Upper lobe of right lung (tissue), 1 donor: ENCODE results near the gene SBDS. TPM values are rescaled to one million over a fixed set of nuclear protein-coding genes. Genes with fewer than 3 reads are reported as not detected.

Source experiments
- ATAC-seq: fragments of 200-7000 bp; cut with Tn5 transposase; one replicate; pipeline ENCODE4 v1.9.1; 2020; ENCODE audit warnings: mild to moderate bottlenecking, moderate library complexity
- DNase-seq: peaks from one replicate; pipeline ENCODE4 v3.0.0-alpha.2; 2020
- H3K27ac ChIP-seq: fragments of 200-600 bp; one replicate; pipeline ENCODE4 v1.8.0; 2022
- H3K27me3 ChIP-seq: fragments of 200-600 bp; one replicate; pipeline ENCODE4 v1.8.0; 2022; ENCODE audit warnings: mild to moderate bottlenecking
- H3K36me3 ChIP-seq: fragments of 200-600 bp; one replicate; pipeline ENCODE4 v1.8.0; 2022
- H3K4me1 ChIP-seq: fragments of 200-600 bp; one replicate; pipeline ENCODE4 v1.8.0; 2022
- H3K4me3 ChIP-seq: fragments of 200-600 bp; one replicate; pipeline ENCODE4 v1.8.0; 2022; ENCODE audit warnings: mild to moderate bottlenecking
- H3K9me3 ChIP-seq: fragments of 200-600 bp; one replicate; pipeline ENCODE4 v1.8.0; 2022
- CTCF ChIP-seq: fragments of 200-600 bp; IDR thresholded peaks from one replicate; pipeline ENCODE4 v1.8.0; 2022; ENCODE audit warnings: antibody characterized with exemption
- intact Hi-C: fragments of 100-400 bp; cut with DNase I; formaldehyde crosslinking; loops from one replicate; pipeline ENCODE4 v1.11.0; 2022
- total RNA-seq: library from RNA; stranded (reverse); fragmentation: NEBNext Ultra II Directional; extraction: Animal tissue kit (Norgen Biotek cat#: 25700); gene quantifications from one replicate; pipeline ENCODE4 v1.2.1, GENCODE V29; 2021
- donor health status: DM: no; HTN: yes; CAD: no; lungs with severe emphysema.

SBDS gene
- total RNA-seq, 1 donor from 2014 or later: 129 TPM

GRCh38 chr7:66950763-66951162 lies 44.6 kb downstream of the SBDS start:
- DNase-seq (no peak), ATAC-seq (no peak)
- Histone ChIP-seq H3K27ac (no peak overlapping the region), H3K36me3 (peaks cover 98% of the 10 kb centered on the region), H3K4me3 (no peak overlapping the region), H3K9me3 (no peaks in the 10 kb centered on the region), H3K27me3 (no peaks in the 10 kb centered on the region), H3K4me1 (peaks cover 5% of the 10 kb centered on the region)
- TF ChIP-seq CTCF: no peak
- intact Hi-C loops: no loop called here

GRCh38 chr7:66950311-66950710 lies 45.1 kb downstream of the SBDS start:
- no peak for ATAC-seq
- TF ChIP-seq CTCF: no peak

GRCh38 chr7:66948480-66949109 lies 46.8 kb downstream of the SBDS start:
- Histone ChIP-seq H3K9me3 (no peaks in the 10 kb centered on the region), H3K36me3 (peaks cover 98% of the 10 kb centered on the region), H3K4me1 (peaks cover 5% of the 10 kb centered on the region), H3K4me3 (no peak overlapping the region), H3K27me3 (no peaks in the 10 kb centered on the region), H3K27ac (no peak overlapping the region)
- intact Hi-C loops: no loop called here
- TF ChIP-seq CTCF: no peak
- ATAC-seq: no peak
- DNase-seq: no peak

More at GRCh38 chr7:66950311-66950710, 45.1 kb downstream of the SBDS start:
- Histone ChIP-seq H3K27me3 (no peaks in the 10 kb centered on the region), H3K36me3 (peaks cover 98% of the 10 kb centered on the region), H3K27ac (no peak overlapping the region), H3K4me3 (no peak overlapping the region), H3K4me1 (peaks cover 5% of the 10 kb centered on the region), H3K9me3 (no peaks in the 10 kb centered on the region)
- intact Hi-C loops: no loop called here
- DNase-seq: no peak

DNA sequence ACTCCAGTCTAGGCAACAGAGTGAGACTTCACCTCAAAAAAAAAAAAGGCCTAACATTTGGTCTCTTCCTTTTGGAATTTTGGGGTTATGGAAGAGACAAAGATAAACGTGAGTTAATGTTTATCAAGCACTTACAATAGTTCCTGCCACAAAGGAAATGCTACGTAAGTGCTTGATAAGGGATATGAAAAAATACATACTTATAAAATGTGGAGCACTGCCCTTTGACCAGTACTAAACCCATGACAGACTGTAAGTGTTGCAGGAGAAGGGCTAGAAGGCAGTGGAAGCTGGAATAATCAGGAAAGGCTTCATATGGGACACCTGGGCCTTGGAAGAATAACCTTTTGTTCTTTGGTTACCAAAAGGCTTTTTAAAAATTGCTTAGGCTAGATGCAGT lies 48.8 kb downstream of the SBDS start:
- Histone ChIP-seq H3K4me3 (no peak overlapping the region), H3K9me3 (no peaks in the 10 kb centered on the region), H3K27me3 (no peaks in the 10 kb centered on the region), H3K27ac (no peak overlapping the region), H3K36me3 (peaks cover 98% of the 10 kb centered on the region), H3K4me1 (peaks cover 5% of the 10 kb centered on the region)
- no peak for DNase-seq
- intact Hi-C loops: no loop called here
- no peak for TF ChIP-seq CTCF
- ATAC-seq: peak; percentile 68

- DNase-seq (no peak), ATAC-seq (no peak)
- Histone ChIP-seq H3K27me3 (no peaks in the 10 kb centered on the region), H3K9me3 (no peaks in the 10 kb centered on the region), H3K4me1 (no peaks in the 10 kb centered on the region), H3K4me3 (no peak overlapping the region), H3K27ac (no peak overlapping the region), H3K36me3 (peaks cover 33% of the 10 kb centered on the region)
- TF ChIP-seq CTCF: no peak
- intact Hi-C loops: no loop called here
Measured at GRCh38 chr7:66939325-66939724, 56.1 kb downstream of the SBDS start.

DNA sequence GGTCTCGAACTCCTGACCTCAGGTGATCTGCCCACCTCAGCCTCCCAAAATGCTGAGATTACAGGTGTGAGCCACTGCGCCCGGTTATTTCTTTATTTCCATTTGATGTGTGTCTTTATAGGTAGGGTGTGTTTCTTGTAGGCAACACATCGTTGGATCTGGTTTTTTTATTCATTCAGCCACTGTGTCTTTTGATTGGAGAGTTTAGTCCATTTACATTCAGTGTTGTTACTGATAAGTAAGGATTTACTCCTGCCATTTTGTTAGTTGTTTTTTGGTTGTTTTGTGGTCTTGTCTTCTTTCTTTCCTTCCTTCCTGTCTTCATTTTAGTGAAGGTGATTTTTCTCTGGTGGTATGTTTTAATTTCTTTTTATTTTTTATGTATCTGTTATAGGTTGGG lies 57.4 kb downstream of the SBDS start:
- no peak overlapping the region for H3K4me3 ChIP-seq
- H3K27me3 ChIP-seq: no peaks in the 10 kb centered on the region
- no peak overlapping the region for H3K27ac ChIP-seq
- DNase-seq: no peak
- no peak for ATAC-seq
- TF ChIP-seq CTCF: no peak
- no peaks in the 10 kb centered on the region for H3K9me3 ChIP-seq
- intact Hi-C loops: no loop called here
- H3K36me3 ChIP-seq: peaks cover 19% of the 10 kb centered on the region
- peaks cover 7% of the 10 kb centered on the region for H3K4me1 ChIP-seq
